H1 (cell line): ENCODE results near the gene OR56B4. TPM values are rescaled to one million over a fixed set of nuclear protein-coding genes. Genes with fewer than 3 reads are reported as not detected.

Experiments
- CTCF ChIA-PET: fragments of 300-600 bp; sonication (Branson Sonifier 250); formaldehyde crosslinking; loops from one replicate; lab custom pipeline; 2021; ENCODE audit not compliant: partially characterized antibody; lab: Charles Lee
- POLR2A ChIA-PET: fragments of 300-600 bp; sonication (Branson Sonifier 250); formaldehyde crosslinking; loops from one replicate; lab custom pipeline; 2021; ENCODE audit warnings: inconsistent platforms; ENCODE audit not compliant: partially characterized antibody; lab: Charles Lee
- DNase-seq, 2 experiments: peaks; one replicate each; pipeline versions ENCODE4 v3.0.0 to v3.0.0-alpha.2; 2010 to 2022; ENCODE audit warnings: low spot score in 2 of 2, low read depth in 1 of 2, mixed read lengths in 1 of 2
- FAIRE-seq: peaks from 2 replicates; lab custom pipeline; 2011; peaks lifted over from hg19 to GRCh38; lab: Jason Lieb, UNC
- H2AFZ ChIP-seq: 2 replicates; pipeline ENCODE4 v1.8.1; 2012; ENCODE audit warnings: low read length, inconsistent platforms
- H2AK5ac ChIP-seq: 2 replicates; pipeline ENCODE4 v1.6.1; 2013; ENCODE audit warnings: low read depth, low read length
- H2BK120ac ChIP-seq: replicated peaks from 2 replicates; pipeline ENCODE3; 2013; ENCODE audit warnings: low read depth, low read length, inconsistent platforms
- H2BK12ac ChIP-seq: 2 replicates; pipeline ENCODE4 v1.6.1; 2013; ENCODE audit warnings: low read depth, low read length
- H2BK15ac ChIP-seq: 2 replicates; pipeline ENCODE4 v1.6.1; 2013; ENCODE audit warnings: low read length
- H2BK20ac ChIP-seq: 2 replicates; pipeline ENCODE4 v1.6.1; 2013; ENCODE audit warnings: low read length
- H2BK5ac ChIP-seq: 2 replicates; pipeline ENCODE4 v1.6.1; 2013; ENCODE audit warnings: low read depth, low read length
- H3K14ac ChIP-seq: 2 replicates; pipeline ENCODE4 v1.6.1; 2013; ENCODE audit warnings: inconsistent platforms; ENCODE audit not compliant: insufficient read length
- H3K18ac ChIP-seq: 2 replicates; pipeline ENCODE4 v1.6.1; 2013; ENCODE audit warnings: low read length; ENCODE audit errors: extremely low read depth
- H3K23ac ChIP-seq: 2 replicates; pipeline ENCODE4 v1.6.1; 2013; ENCODE audit warnings: inconsistent platforms; ENCODE audit not compliant: insufficient read length
- H3K23me2 ChIP-seq: 2 replicates; pipeline ENCODE4 v1.6.1; 2013; ENCODE audit warnings: low read depth, low read length
- H3K27ac ChIP-seq: 2 replicates; pipeline ENCODE4 v1.6.1; 2011; ENCODE audit warnings: low read depth, low read length, inconsistent platforms
- H3K27me3 ChIP-seq, 4 experiments: replicated peaks in 1 of 4; 1 replicate in 1 of 4; 2 replicates in 3 of 4; pipeline versions ENCODE4 v1.6.1 to v1.8.1; 2011 to 2013; ENCODE audit warnings: low read length in 3 of 4, mild to moderate bottlenecking in 3 of 4, inconsistent platforms in 2 of 4, mixed read lengths in 2 of 4, moderate library complexity in 1 of 4; ENCODE audit not compliant: control insufficient read depth in 3 of 4, insufficient read depth in 3 of 4; ENCODE audit errors: extremely low read depth in 1 of 4
- H3K36me3 ChIP-seq, 4 experiments: 2 replicates each; pipeline versions ENCODE4 v1.6.1 to v1.8.1; 2011 to 2013; ENCODE audit warnings: mild to moderate bottlenecking in 4 of 4, low read length in 3 of 4, moderate library complexity in 2 of 4, control low read depth in 1 of 4, inconsistent platforms in 1 of 4; ENCODE audit not compliant: insufficient read depth in 4 of 4, control insufficient read depth in 2 of 4
- H3K4ac ChIP-seq: replicated peaks from 2 replicates; pipeline ENCODE3; 2013; ENCODE audit warnings: low read length, low read depth, mixed read lengths, inconsistent platforms; ENCODE audit not compliant: insufficient read length
- H3K4me1 ChIP-seq, 4 experiments: replicated peaks in 1 of 4; 1 replicate in 1 of 4; 2 replicates in 3 of 4; pipeline versions ENCODE4 v1.6.1 to v1.8.1; 2011 to 2013; ENCODE audit warnings: low read length in 3 of 4, inconsistent platforms in 2 of 4, mixed read lengths in 1 of 4; ENCODE audit not compliant: insufficient read depth in 4 of 4, control insufficient read depth in 3 of 4
- H3K4me2 ChIP-seq, 2 experiments: 2 replicates each; pipeline versions ENCODE4 v1.6.1 to v1.8.1; 2011 to 2013; ENCODE audit warnings: low read depth in 2 of 2, low read length in 2 of 2, control low read depth in 1 of 2, inconsistent platforms in 1 of 2, mild to moderate bottlenecking in 1 of 2; ENCODE audit not compliant: insufficient read depth in 1 of 2
- H3K4me3 ChIP-seq, 4 experiments: fragments of 200-600, 300-600 bp in 1 of 4; sonication (generic), shearing (Covaris generic), sonication (Bioruptor Twin) in 1 of 4; 2 replicates each; pipeline versions ENCODE4 v1.5.1 to v1.8.1; 2011 to 2016; ENCODE audit warnings: low read length in 4 of 4, low read depth in 3 of 4, control low read depth in 2 of 4, inconsistent platforms in 2 of 4, mild to moderate bottlenecking in 2 of 4, mixed read lengths in 1 of 4, moderate library complexity in 1 of 4; ENCODE audit not compliant: insufficient read depth in 2 of 4; ENCODE audit errors: extremely low read depth in 1 of 4
- H3K56ac ChIP-seq: replicated peaks from 2 replicates; pipeline ENCODE3; 2013; ENCODE audit warnings: low read depth, mild to moderate bottlenecking, mixed read lengths, low read length, inconsistent platforms; ENCODE audit not compliant: insufficient read length
- H3K79me1 ChIP-seq: 2 replicates; pipeline ENCODE4 v1.6.1; 2013; ENCODE audit warnings: low read depth, low read length, control low read depth
- H3K79me2 ChIP-seq, 2 experiments: 2 replicates each; pipeline versions ENCODE4 v1.6.1 to v1.8.1; 2012 to 2013; ENCODE audit warnings: low read length in 2 of 2, mild to moderate bottlenecking in 2 of 2, inconsistent platforms in 1 of 2; ENCODE audit not compliant: insufficient read depth in 2 of 2, control insufficient read depth in 1 of 2
- H3K9ac ChIP-seq, 4 experiments: replicated peaks in 1 of 4; 1 replicate in 1 of 4; 2 replicates in 3 of 4; pipeline versions ENCODE4 v1.6.1 to v1.8.1; 2011 to 2013; ENCODE audit warnings: low read depth in 3 of 4, low read length in 3 of 4, control low read depth in 2 of 4, mild to moderate bottlenecking in 2 of 4, moderate library complexity in 2 of 4, inconsistent platforms in 1 of 4; ENCODE audit errors: extremely low read depth in 1 of 4
- H3K9me3 ChIP-seq, 2 experiments: 2 replicates each; pipeline versions ENCODE4 v1.6.1 to v1.8.1; 2012 to 2013; ENCODE audit warnings: mild to moderate bottlenecking in 2 of 2, moderate library complexity in 2 of 2, control low read depth in 1 of 2, inconsistent platforms in 1 of 2, low read depth in 1 of 2, low read length in 1 of 2, mixed read lengths in 1 of 2; ENCODE audit not compliant: insufficient read depth in 2 of 2
- H4K20me1 ChIP-seq, 2 experiments: replicated peaks in 1 of 2; 2 replicates each; pipeline versions ENCODE3 to v1.8.1; 2011 to 2013; ENCODE audit warnings: inconsistent platforms in 2 of 2, low read length in 2 of 2, mild to moderate bottlenecking in 1 of 2; ENCODE audit not compliant: insufficient read depth in 2 of 2, control insufficient read depth in 1 of 2
- H4K5ac ChIP-seq: 2 replicates; pipeline ENCODE4 v1.6.1; 2013; ENCODE audit warnings: low read length, low read depth, mixed read lengths, inconsistent platforms; ENCODE audit not compliant: insufficient read length
- H4K8ac ChIP-seq: 2 replicates; pipeline ENCODE4 v1.8.0; 2013; ENCODE audit warnings: mild to moderate bottlenecking, moderate library complexity, low read length, inconsistent platforms; ENCODE audit not compliant: insufficient read depth; ENCODE audit errors: extremely low read depth
- H4K91ac ChIP-seq: replicated peaks from 2 replicates; pipeline ENCODE3; 2013; ENCODE audit warnings: low read length, mixed read lengths, inconsistent platforms; ENCODE audit not compliant: insufficient read length
- CBX5 ChIP-seq: fragments of 300-800, 300-1000 bp; sonication (generic); IDR thresholded peaks from 2 replicates; pipeline ENCODE4 v1.7.1; 2016; ENCODE audit warnings: antibody characterized with exemption, low read length, low read depth
- CBX8 ChIP-seq: fragments of 300-800, 300-1000 bp; sonication (generic); IDR thresholded peaks from 2 replicates; pipeline ENCODE4 v1.7.1; 2016; ENCODE audit warnings: low read depth, low read length, borderline replicate concordance
- EZH2 ChIP-seq: fragments of 200-600 bp; sonication (generic); IDR thresholded peaks from 2 replicates; pipeline ENCODE4 v1.7.1; 2012; ENCODE audit warnings: low read depth, mild to moderate bottlenecking, moderate library complexity, low read length, inconsistent platforms; ENCODE audit not compliant: severe bottlenecking
- GABPA ChIP-seq: IDR thresholded peaks from 2 replicates; pipeline ENCODE4 v1.6.1; 2011; ENCODE audit warnings: mild to moderate bottlenecking, low read length, moderate library complexity, borderline replicate concordance; ENCODE audit not compliant: insufficient read depth
- GTF2F1 ChIP-seq: IDR thresholded peaks from 2 replicates; pipeline ENCODE4 v1.6.1; 2012; ENCODE audit warnings: low read depth, low read length, improper control_type of control experiment, borderline replicate concordance
- HDAC6 ChIP-seq: IDR thresholded peaks from one replicate; pipeline ENCODE4 v1.7.1; 2012; ENCODE audit warnings: low read depth, mild to moderate bottlenecking, inconsistent platforms, low read length, moderate library complexity
- JUND ChIP-seq: IDR thresholded peaks from 2 replicates; pipeline ENCODE4 v1.6.1; 2011; ENCODE audit warnings: mild to moderate bottlenecking, improper control_type of control experiment, low read length
- MAFK ChIP-seq: IDR thresholded peaks from 2 replicates; pipeline ENCODE4 v1.6.1; 2012; ENCODE audit warnings: low read depth, mild to moderate bottlenecking, improper control_type of control experiment, low read length
- POLR2AphosphoS5 ChIP-seq: IDR thresholded peaks from 2 replicates; pipeline ENCODE4 v1.6.1; 2011; ENCODE audit warnings: low read depth, low read length
- RAD21 ChIP-seq, 2 experiments: IDR thresholded peaks in 1 of 2; conservative IDR thresholded peaks in 1 of 2; 2 replicates each; pipeline ENCODE4 v1.6.1; 2011; ENCODE audit warnings: low read depth in 2 of 2, low read length in 2 of 2, improper control_type of control experiment in 1 of 2, inconsistent platforms in 1 of 2, mild to moderate bottlenecking in 1 of 2, moderate library complexity in 1 of 2
- RFX5 ChIP-seq: IDR thresholded peaks from 2 replicates; pipeline ENCODE4 v1.6.1; 2011; ENCODE audit warnings: low read depth, low read length, improper control_type of control experiment, borderline replicate concordance
- SAP30 ChIP-seq: fragments of 300-600 bp; sonication (generic); IDR thresholded peaks from 2 replicates; pipeline ENCODE4 v1.7.1; 2012; ENCODE audit warnings: low read length, moderate library complexity, mild to moderate bottlenecking, inconsistent platforms; ENCODE audit not compliant: insufficient read depth, insufficient replicate concordance
- SIRT6 ChIP-seq: IDR thresholded peaks from one replicate; pipeline ENCODE4 v1.7.1; 2012; ENCODE audit warnings: low read length, inconsistent platforms
- SP1 ChIP-seq: IDR thresholded peaks from 2 replicates; pipeline ENCODE4 v1.6.1; 2011; ENCODE audit warnings: low read depth, low read length
- TCF12 ChIP-seq: IDR thresholded peaks from 2 replicates; pipeline ENCODE4 v1.6.1; 2011; ENCODE audit warnings: low read depth, mild to moderate bottlenecking, low read length
- WGBS, 2 experiments: shearing (Covaris generic) in 1 of 2; methylation state at CpG; one replicate each; pipeline versions ENCODE4 v1.1.6 to v1.1.7; 2013 to 2015; ENCODE audit warnings: low lambda C conversion rate in 2 of 2, mixed read lengths in 2 of 2, inconsistent platforms in 1 of 2, low coverage in 1 of 2, missing lambda C conversion rate in 1 of 2; ENCODE audit not compliant: insufficient replicate concordance in 2 of 2, insufficient coverage in 1 of 2, insufficient read length in 1 of 2; ENCODE audit errors: extremely low coverage in 1 of 2, missing lambda C conversion rate in 1 of 2; 5-methylcytosine and 5-hydroxymethylcytosine counted together
- polyA plus RNA-seq, 7 experiments: library from polyadenylated mRNA; depleted of rRNA in 3 of 7; stranded (reverse) in 5 of 7; unstranded in 2 of 7; fragments of >200 nt in 5 of 7; fragments of 200-250 nt in 2 of 7; gene quantifications; 1 replicate in 5 of 7; 2 replicates in 1 of 7; 4 replicates in 1 of 7; pipeline versions ENCODE4 v1.2.1 to v1.2.3, GENCODE V29; 2011 to 2013; ENCODE audit warnings: missing spikeins in 2 of 7, mixed read lengths in 2 of 7
- total RNA-seq: library from RNA; stranded (reverse); fragmentation: NEBNext Ultra II Directional; extraction: Animal tissue kit (Norgen Biotek cat#: 25700); gene quantifications from 2 replicates; pipeline ENCODE4 v1.2.1, GENCODE V29; 2021

Gene OR56B4
- total and polyA plus RNA-seq, 2 of the 8 experiments (the other 6 are each of a cell fraction or from before 2014, with no cell fraction given), result not detected

DNA sequence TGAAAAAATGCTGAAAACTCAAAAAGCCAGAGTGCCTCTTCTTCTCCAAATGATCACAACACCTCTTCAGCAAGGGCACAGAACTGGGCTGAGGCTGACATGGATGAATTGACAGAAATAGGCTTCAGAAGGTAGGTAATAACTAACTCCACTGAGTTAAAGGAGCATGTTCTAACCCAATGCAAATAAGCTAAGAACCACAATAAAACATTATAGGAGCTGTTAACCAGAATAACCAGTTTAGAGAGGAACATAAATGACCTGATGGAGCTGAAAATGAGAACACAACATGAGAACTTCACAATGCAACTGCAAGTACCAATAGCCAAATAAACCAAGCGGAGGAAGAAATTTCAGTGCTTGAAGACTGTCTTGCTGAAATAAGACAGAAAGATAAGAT lies 9.2 kb downstream of the OR56B4 start:
- Histone ChIP-seq H3K27ac (no peak overlapping the region), H3K23me2 (no peaks in the 10 kb centered on the region), H2AFZ (no peak overlapping the region), H3K9me3 (no peaks in the 10 kb centered on the region), H3K18ac (no peak overlapping the region), H4K8ac (no peak overlapping the region), H3K4ac (no peak overlapping the region), H2BK15ac (no peak overlapping the region), H3K36me3 (no peaks in the 10 kb centered on the region), H3K4me3 (no peak overlapping the region), H3K27me3 (no peaks in the 10 kb centered on the region), H2BK20ac (no peak overlapping the region), H2BK120ac (no peak overlapping the region), H4K20me1 (no peaks in the 10 kb centered on the region), H4K91ac (no peak overlapping the region), H3K14ac (no peak overlapping the region), H3K9ac (no peak overlapping the region), H3K79me2 (no peaks in the 10 kb centered on the region), H2AK5ac (no peak overlapping the region), H3K23ac (no peak overlapping the region), H3K56ac (no peak overlapping the region), H4K5ac (no peak overlapping the region), H2BK12ac (no peak overlapping the region), H3K4me1 (no peaks in the 10 kb centered on the region), H2BK5ac (no peak overlapping the region), H3K4me2 (no peak overlapping the region), H3K79me1 (no peaks in the 10 kb centered on the region)
- CTCF ChIA-PET, result interaction anchor here (1.1 to 2.1 kb wide), 3 partner anchors 16 to 246 kb away, joined by 3 to 7 read pairs (median 3); no protein-coding TSS in a partner anchor
- POLR2A ChIA-PET, result no interaction called here
- 89% methylated on average over 1 of the region's 1 CpG; no CpG with 5 or more reads in 1 of the 2 experiments for WGBS, 2 experiments
- no peak for FAIRE-seq
- no peak for DNase-seq
- no peak for TF ChIP-seq JUND
- TF ChIP-seq SAP30, result no peak
- TF ChIP-seq GTF2F1, result no peak
- no peak for TF ChIP-seq CBX5
- no peak for TF ChIP-seq EZH2
- no peak for TF ChIP-seq CBX8
- no peak for TF ChIP-seq RAD21 (IDR thresholded peaks at IDR 0.05 in 1 of 2, conservative IDR thresholded peaks at IDR 0.05 in 1 of 2; ENCODE audit: low read depth in 2 of 2, low read length in 2 of 2)
- TF ChIP-seq RFX5, result no peak
- TF ChIP-seq POLR2AphosphoS5, result no peak
- no peak for TF ChIP-seq MAFK
- no peak for TF ChIP-seq HDAC6
- no peak for TF ChIP-seq TCF12
- no peak for TF ChIP-seq SP1
- TF ChIP-seq SIRT6, result no peak
- TF ChIP-seq GABPA, result no peak
